Thoracic aorta endothelial cell (primary cell): ENCODE results near the gene AMOTL2. TPM values are rescaled to one million over a fixed set of nuclear protein-coding genes. Genes with fewer than 3 reads are reported as not detected.

Experiments
- small RNA-seq: library from RNA; depleted of rRNA; stranded (forward); fragments of <200 nt; gene quantifications from one replicate; pipeline ENCODE3, GENCODE V24; 2012
- total RNA-seq: library from RNA; depleted of rRNA; stranded (reverse); fragments of >200 nt; gene quantifications from 2 replicates; pipeline ENCODE4 v1.2.3, GENCODE V29; 2012

AMOTL2 gene
- total RNA-seq = 104 and 116 TPM in 2 replicates

DNA sequence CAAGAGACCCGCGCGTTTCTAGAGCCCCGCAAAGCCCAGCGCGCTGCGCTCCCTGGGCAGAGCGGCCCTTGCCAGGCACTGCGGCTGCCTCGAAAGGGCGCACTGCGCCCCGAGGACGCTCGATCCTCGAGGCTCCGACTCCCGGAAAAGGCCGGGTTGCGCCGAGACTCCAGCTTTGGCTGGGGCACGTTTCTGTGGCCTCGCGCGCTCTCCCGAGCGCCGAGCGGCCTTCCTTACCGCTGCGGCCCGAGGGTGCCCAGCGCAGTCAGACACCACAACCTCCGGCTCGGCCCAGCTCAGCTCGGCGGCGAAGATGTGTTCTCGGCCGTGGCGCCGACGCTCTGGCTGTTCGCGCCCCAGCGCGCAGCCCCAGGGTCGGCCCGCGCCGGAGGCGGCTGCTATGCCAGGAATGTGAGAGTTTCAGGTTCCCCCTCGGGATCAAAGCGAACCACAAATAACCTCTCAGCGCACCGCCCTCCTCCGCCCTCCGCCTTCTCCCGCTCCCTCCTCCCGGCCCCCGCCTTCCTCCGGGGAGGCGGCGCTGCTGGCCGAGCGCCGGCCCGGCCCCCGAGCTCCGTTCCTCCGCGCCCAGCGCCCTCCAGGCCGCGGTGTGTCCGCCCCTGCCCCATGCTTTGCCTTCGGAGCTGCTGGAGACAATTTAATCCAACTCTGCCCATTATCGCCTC lies at the start of gene AMOTL2:
AMOTL2 (minus strand) TSS at position 343 of the 686 bp plus-strand sequence. CDS start 3,014 bp downstream, outside the sequence.

Small RNA genes within 50 kb of the gene (small RNA-seq; reads per million reads assigned to genes)
- gene HMGN1P9 = not detected
- not detected for gene MIR6827

Other genes starting within 250 kb of the AMOTL2 start
- 109 and 111 TPM in 2 replicates for gene RYK, start 123.6 kb downstream of the AMOTL2 start, total RNA-seq
- gene ANAPC13, start 111.5 kb upstream of the AMOTL2 start, total RNA-seq = 63.9 and 89.4 TPM in 2 replicates
- gene CEP63, start 111.6 kb upstream of the AMOTL2 start, total RNA-seq = 17.6 and 21.8 TPM in 2 replicates